COLO668 (cell line): ENCODE results near the gene ZDHHC14.
"Not testable (repeated sequence)": the region's sequence is repeated elsewhere in the genome, so short reads cannot be mapped to it uniquely, and the experiment has no call there.

ENCODE experiments used
- DNase-seq: peaks from one replicate; lab custom pipeline; 2025; ENCODE audit not compliant: unreplicated experiment; lab: John Stamatoyannopoulos, UW

Gene ZDHHC14

DNA sequence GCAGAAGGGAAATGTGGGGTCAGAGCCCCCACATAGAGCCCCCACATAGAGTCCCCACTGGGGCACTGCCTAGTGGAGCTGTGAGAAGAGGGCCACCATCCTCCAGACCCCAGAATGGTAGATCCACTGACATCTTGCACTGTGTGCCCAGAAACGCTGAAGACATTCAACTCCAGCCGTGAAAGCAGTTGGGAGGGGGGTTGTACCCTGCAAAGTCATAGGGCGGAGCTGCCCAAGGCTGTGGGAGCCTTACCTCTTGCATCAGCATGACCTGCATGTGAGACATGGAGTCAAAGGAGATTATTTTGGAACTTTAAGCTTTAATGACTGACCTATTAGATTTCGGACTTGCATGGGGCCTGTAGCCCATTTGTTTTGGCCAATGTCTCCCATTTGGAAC lies 209.7 kb downstream of the ZDHHC14 start:
- DNase-seq: not testable (repeated sequence)

DNA sequence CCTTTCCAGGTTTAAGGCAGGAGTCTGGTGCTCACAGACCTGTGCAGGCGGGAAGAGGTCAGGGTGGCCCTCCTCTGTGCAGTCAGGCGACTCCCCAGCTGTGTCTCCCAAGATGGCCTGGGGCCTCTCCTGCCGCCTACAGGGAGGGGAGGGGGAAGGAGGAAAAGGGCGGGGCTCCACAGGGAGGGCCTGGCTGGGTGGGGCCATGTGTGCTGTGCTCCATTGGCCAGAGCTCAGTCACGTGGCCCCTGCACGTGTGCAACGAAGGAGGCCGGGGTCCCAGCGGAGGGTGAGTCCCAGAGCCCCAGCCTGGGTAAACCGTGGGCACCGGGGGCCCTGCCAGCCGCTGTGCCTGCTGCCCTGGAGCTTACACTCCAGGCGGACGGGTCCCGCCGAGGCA lies 211.6 kb downstream of the ZDHHC14 start:
- DNase-seq: no peak

DNA sequence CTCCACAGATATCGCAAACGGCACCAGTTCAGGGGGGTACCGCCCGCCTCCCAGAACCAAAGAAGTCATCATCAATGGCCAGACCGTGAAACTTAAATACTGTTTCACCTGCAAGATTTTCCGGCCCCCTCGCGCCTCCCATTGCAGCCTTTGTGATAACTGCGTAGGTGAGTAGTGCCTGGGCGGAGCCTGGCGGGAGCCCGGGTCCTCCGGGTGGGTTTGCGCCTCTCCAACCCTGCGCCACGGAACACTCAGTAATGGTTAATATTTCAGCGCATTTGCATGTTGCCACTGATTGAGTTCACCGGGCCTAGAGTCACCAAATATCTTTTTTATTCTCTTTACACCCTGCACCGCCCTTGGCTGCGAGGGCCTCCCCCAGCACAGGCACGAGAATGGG lies 212.0 kb downstream of the ZDHHC14 start:
- DNase-seq: no peak

DNA sequence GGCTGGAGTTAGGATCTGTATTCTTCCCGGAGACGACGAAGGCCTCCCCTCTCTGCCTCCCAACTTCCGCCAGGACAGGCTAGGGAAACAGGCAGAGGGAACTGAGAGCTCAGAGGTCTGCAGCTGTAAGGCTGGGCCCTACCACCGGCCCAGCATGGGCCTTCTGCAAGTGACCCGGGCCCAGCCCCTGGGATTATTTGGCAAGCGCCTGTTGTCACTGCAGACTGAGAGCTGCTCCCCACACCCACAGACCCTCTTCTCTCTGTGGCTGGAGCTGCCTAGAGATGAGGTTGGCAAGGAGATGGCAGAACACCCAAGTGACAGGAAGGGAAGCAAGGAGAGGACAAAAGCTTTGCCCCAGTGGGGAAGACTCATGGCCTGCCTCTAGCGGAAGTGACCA lies 212.6 kb downstream of the ZDHHC14 start:
- no peak for DNase-seq

DNA sequence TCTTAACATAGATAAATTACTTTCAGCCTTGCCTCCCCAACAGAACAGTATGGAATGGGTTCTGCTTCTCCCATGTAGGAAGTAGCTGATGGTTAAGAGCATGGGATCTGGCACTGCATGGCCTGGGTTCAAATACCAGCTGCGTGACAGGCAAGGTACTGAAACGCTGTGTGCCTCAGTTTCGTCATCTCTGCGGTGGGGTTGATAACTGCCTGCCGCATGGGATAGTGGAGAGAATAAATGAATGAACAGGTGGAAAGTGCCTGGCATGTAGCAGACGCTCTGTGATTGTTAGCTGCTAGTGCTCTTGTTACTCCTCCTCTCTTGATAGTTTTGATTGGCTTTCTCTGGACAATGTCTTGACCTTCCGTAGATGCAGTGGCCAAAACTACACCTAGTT lies 213.3 kb downstream of the ZDHHC14 start:
- no peak for DNase-seq

DNA sequence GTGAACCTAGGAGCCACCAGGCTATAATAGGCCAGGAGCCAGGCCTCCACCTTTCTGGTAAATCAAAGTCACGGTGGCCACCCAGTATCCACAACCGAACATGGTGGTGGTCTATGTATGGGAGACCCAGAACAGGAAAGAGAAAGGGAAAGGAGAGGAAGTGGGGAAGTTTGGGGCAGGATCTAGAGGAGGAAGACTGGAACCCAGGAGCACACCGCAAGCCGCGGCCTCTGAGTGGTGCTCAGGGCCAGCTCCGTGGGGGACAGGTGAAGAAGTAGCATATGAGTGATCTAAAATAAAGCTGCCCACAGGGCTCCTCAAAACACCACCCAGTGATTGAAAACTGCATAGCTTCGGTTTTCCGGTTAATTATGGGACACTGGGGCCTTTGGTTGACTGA lies 214.8 kb downstream of the ZDHHC14 start:
- no peak for DNase-seq

DNA sequence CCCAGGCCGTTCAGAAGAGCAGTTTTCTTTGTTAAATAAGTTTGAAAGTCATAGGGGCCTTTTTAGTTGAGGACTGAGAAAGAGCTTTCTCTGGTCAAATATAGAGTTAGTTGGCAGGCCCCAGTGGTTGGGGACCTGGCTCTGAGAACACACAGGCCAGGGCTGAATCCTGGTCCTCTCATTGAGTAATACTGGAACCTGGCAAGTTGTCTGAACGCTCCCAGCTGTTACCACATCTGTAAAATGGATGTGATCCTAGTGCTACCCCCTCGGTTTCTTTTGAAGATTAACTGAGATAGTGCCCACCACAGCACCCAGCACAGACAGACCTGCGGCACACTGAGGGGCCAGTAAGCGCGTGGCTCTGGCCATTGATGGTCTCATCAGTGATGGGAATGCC lies 215.5 kb downstream of the ZDHHC14 start:
- DNase-seq: no peak

DNA sequence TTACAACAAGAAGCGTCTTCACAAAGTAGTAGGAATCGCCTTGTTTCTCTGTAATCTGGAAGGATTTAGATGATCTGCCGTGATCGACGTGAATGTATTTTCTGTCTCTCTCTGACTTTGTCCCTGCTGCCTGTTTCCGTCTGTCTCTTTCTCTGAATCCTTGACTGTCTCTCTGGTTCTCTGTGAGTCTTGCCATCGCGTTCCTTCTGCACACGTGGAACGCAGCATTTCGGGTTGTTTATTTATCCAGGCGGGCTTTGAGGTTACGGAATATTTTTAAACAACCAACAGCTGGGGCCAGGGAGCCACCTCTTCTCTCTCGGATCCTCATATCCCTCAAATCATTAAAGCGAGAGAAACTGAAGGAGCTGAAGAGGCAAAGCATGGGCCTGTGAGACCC lies 215.9 kb downstream of the ZDHHC14 start:
- DNase-seq: no peak

DNA sequence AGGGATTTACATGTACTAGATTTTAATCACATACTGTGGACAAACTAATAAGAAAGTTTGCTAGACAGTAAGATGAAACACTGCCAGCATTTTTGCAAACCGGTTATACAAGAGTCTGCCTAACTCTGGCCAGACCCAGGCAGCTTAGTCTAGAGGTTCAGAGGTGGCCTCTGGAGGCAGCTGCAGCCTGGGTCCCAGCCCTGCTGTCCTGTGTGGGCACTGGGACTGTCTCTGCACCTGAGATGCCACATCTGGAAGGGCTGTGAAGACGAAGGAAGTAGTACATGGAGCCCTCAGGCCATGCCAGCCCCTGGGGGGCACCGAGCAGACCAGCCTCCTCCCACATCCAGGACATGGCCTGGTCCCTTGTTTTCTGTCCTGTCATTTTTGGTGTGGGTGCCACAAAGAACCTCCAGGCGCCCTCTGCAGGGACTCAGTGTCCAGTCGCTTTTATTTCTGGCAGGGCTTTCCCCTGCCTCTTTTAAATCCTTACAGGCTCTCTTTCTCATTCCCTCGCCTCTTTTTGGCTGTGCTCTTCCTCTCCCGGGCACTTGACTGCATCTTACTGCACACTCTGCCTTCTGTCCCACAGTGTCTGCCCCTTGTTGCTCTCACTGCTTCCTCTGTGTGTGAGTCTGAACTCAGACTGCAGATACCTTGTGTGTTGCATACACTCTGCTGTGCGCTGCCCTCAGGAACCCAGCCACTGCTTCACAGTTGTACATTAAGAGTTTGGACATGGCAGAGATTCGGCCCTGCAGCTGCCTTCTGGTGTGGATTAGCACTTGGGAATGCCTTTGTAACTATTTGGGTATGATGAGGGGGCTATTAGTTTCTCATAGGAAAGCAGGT lies 216.7 kb downstream of the ZDHHC14 start:
- DNase-seq: peak; percentile 29

DNA sequence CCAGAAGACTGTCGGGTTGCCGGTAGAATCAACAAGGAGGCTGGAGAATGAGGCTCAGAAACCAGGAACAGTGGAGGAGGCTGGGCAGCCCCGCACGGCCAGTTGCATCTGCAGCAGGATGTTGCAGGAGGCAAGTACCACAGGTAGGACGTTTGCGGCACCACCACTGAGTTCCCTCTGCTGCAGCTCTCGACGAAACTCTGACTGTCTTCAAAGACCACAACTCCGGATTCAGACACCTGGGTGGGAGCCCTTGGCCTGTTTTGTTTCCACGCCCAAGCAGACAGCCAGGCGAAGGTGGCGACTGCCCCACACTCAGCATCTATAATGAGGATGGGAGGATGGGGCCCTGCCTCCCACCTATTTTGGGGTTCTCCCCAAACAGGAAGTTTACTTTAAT lies 218.2 kb downstream of the ZDHHC14 start:
- no peak for DNase-seq

DNA sequence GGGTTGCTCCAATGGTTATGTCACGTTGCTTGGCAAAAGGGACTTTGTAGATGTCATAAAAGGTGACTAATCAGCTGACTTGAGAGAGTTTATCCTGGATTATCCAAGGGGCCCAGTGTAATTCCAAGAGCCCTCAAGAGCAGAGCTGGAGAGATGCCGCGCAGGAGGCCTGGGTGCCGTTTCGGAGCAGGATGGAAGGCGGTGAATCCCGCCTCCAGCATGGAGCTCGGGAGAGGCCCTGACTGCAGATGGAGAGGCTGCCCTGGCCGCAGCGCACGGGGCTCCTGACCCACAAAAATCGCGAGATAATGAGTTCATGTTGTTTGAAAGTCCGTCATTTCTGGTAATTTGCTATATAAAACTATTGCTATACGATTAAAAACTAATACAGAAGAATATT lies 219.8 kb downstream of the ZDHHC14 start:
- DNase-seq: no peak

DNA sequence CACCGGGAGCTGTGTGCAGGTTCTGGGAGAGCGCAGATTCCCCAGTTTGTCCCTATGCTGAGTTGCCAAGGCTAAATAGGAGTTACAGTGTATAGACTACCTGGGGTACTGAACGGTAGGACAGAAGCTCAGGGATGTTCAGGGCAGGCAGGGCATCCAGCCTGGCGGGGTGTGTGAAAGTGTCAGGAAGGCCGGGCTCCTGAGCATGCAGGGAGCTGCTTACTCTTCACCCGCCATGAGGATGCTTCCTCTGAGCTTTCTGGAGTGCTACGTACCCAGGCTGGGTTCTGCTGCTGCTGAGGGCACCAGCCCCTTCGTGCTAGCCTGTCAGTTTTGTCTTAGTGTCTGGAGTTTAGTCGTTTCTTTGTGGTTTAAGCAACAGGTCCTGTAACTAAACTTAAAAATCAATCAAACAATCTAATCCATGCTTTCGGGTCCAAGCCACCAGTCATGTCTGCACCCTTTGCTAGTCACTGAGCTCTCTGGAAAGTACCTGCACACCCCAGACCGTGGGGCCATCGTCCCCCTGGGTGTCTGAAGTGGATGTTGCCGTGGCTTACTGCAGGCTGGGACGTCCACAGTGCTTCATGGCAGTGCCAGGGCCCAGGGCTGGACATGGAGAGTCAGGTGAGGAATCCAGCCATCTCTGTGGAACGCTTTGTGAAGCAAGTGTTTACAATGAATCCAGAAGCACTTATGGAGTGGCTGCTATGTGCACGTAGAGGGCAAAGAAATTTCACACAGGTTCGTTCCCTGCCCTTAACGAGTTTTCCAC lies 221.7 kb downstream of the ZDHHC14 start:
- no peak for DNase-seq

DNA sequence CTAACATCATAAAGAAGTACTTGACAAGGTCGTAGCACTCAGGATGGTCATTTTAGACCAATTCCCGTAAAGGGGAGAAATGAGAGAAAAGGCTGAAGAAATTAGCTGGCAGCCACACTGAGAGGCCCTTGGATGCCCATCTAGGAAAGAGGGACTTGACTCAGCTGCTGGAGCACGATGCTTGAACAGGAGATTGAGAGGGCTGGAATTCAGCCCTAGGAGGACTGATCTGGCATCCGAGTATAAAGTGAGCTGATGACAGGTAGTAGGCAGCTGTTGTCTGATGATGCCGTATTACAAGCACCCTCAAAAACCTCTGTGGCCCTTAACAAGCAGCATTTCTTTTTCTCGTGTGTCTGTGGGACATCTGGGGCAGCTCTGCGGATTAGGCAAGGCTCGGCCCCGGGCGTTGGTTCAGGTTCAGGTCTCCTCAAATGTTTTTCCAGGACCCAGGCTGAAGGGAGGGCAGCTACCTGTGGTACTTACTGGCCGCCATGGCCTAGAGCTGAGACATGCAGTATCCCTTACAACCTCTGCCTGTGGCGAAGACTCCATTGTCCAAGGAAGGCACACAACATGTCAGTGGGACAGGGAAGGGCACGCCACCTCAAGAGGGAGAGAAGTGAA lies 222.4 kb downstream of the ZDHHC14 start:
- no peak for DNase-seq

DNA sequence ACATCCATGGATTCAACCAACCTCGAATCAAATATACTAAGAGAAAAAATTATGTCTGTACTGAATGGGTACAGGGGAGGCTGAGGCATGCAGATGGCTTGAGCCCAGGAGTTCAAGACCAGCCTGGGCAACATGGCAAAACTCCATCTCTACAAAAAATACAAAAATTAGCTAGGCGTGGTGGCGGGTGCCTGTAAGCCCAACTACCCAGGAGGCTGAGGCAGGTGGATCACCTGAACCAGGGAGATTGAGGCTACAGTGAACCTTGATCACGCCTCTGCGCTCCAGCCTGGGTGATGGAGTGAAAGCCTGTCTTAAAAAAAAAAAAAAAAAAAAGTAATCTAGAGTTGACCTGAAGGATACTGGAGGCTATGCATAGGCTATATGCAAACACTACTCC lies 223.0 kb downstream of the ZDHHC14 start:
- DNase-seq: no peak

DNA sequence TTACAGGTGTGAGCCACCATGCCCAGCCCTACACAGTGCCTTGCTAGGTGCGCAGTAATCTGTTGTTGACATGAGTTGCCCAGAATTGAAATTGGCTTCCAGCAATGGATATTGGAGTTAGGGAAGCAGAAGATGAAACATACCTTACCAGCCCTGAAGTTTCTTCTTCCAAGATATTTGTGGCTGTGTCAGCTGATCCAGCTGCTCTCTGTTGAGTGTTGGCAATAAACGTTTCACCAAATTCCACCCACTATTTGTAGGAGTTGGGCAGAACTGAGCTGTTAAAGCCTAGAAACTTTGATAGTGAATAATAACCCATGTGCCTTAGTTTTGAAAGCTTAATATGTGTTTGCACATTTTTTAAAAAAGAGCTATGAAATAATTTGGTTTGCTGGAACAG lies 223.8 kb downstream of the ZDHHC14 start:
- DNase-seq: no peak

DNA sequence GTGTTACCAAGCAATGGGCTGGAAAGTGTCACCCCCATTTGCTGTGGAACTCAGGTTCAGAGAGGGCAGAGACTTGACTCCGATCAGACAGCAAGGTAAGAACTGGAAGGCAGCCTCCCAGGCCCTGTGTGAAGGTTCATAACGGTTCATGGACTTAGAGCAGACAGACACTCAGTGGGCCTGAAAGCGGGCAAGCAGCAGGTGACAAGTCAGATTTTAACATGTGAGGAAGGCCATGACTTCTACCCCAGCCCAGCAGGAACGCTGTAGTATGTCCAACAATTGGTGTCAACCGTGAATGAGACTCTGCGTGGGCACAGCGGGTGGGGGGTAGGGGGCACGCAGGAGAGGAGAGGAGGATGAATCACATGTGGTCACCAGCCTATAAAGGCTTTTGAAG lies 224.5 kb downstream of the ZDHHC14 start:
- DNase-seq: no peak

DNA sequence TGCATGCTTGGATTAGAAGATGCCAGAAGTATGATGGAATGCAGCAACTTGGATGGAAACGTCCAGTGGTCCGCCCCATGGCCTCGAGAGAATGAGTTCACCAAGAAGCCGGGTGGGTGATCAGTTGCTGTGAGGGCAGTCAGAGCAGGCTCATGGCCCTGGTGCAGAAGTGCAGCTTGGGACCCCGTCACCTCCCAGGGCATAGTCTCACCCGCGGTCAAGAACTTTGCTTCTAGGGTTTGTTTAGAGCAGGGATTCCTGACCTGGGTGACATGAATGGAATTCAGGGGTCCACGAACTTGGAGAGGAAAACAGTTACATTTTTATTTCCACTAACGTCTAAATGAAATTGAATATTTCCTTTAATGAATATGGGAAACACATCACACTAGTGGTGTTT lies 225.5 kb downstream of the ZDHHC14 start:
- DNase-seq: no peak

DNA sequence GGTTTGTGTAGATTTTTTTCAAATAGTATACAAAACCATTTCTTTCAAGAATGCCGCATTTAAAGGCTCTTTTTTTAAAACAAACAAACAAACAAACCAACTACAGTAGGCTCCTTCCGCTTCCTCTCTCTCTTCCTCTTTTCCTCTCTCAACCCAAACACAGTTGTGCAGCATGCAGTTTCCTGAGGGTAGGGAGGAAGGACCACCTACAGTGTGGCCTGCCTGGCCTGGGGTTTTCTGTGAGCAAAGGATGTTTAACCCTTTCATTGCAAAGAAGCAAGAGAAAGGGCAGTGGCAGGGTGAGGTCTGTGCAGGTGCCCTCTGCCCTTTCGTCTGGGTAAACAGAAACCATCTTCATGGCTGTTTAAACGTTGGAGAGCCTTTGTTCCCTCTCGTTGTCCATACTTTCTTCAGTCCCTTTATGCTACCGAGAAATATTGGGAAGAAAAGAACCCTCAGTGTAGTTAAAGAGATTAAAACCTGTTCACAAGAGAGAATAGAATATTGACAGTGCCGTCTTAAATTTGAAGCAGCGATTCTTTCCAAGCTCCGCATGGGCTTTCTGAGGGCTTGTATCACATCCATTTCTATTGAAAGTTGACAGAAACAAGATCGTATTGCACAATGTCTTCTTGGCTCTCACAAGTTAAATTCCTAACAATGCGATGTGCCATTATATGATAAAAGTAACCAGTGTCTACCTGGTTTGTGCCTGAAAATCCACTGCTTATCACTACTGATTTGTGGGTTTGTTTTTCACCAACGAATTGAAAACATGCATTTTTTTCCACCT lies 226.5 kb downstream of the ZDHHC14 start:
- no peak for DNase-seq

DNA sequence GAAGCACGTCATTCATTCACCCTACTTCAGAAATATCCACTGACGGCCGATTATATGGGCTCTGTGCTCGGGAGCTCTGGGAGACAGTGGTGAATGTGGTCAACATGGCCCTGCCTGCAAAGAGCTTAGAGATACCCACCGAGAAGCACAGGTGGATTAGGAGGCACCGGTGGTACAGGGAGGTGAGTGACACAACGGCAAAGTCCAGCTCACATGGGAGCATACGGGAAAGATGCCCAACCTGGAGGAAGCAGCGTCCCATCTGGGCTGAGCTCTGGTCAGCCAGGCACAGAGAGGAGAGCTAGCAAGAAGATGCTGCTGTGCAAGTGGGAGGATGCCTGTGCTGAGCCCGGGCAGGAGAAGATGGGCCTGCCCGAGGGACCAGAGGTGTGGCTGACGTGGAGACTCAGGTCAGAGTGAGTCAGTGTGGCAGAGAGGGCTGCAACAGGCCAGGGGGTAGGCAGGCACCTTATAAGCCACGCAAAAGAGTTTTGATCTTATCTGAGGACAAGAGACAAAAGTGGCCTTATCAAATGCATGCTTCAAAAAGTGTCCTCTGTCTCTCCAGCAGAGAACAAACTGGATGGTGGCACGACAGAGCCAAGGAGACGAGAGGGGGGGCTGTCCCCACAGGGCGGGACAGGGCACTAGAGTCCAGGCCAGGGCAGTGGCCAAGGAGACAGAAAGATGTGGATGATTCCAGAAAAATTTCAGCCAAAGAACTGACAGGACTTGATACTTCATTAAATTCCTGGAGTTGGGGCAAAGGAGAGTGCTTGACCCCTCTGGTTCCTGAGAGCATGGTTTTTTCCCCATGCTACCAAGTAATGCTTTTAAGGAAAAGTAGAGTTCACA lies 227.5 kb downstream of the ZDHHC14 start:
- DNase-seq: no peak

DNA sequence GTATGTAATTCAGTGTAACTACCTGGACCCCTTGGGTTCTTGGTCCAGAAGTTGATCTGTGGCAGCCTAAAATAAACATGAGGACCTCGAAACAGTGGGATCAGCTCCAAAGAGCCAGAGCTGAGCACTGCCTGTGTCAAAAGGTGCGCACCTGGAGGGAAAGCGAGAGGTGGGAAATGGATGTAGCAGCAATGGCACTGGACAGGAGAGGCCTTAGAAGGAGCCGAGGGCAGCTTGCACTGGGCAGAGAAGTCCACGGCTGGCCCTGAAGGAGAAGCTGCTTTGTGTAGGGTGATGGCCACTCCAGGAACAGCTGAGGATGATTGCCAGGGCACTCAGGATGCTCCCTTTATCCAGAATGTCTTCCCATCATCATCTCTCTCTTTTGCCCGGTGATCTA lies 228.1 kb downstream of the ZDHHC14 start:
- DNase-seq: no peak
